Adrenal gland (tissue), 12 donors: ENCODE data around the gene DHX34. TPM values are rescaled to one million over a fixed set of nuclear protein-coding genes. Genes with fewer than 3 reads are reported as not detected.
"Not testable (repeated sequence)": the region's sequence is repeated elsewhere in the genome, so short reads cannot be mapped to it uniquely, and the experiment has no call there.

Experiments
- DNase-seq, 7 donors: peaks; one replicate each; pipeline ENCODE4 v3.0.0-alpha.2; 2019 to 2020
- H3K27ac ChIP-seq, 5 donors: fragments of 200-600 bp; sonication (generic) in 4 of 5; 1 replicate in 3 of 5; 2 replicates in 2 of 5; pipeline versions ENCODE4 v1.5.1 to v1.8.0; 2016 to 2020; ENCODE audit warnings: mild to moderate bottlenecking in 1 of 5
- H3K27me3 ChIP-seq: fragments of 200-600 bp; 2 replicates; pipeline ENCODE4 v1.8.0; 2021
- H3K36me3 ChIP-seq, 2 donors: fragments of 200-600 bp; replicated peaks in 1 of 2; 1 replicate in 1 of 2; 2 replicates in 1 of 2; pipeline versions ENCODE4 v1.5.1 to v1.8.0; 2018 to 2022
- H3K4me1 ChIP-seq, 2 donors: fragments of 200-600 bp; replicated peaks in 1 of 2; 1 replicate in 1 of 2; 2 replicates in 1 of 2; pipeline versions ENCODE4 v1.5.1 to v1.8.0; 2018 to 2021
- H3K4me3 ChIP-seq, 4 donors: fragments of 200-600 bp; sonication (generic) in 3 of 4; one replicate each; pipeline ENCODE4 v1.5.1; 2016 to 2018
- H3K9me3 ChIP-seq, 3 donors: fragments of 200-600 bp; sonication (generic) in 1 of 3; replicated peaks in 1 of 3; 1 replicate in 2 of 3; 2 replicates in 1 of 3; pipeline versions ENCODE4 v1.5.1 to v1.8.0; 2016 to 2021
- POLR2A ChIP-seq, 2 donors: fragments of 450-650 bp; IDR thresholded peaks; one replicate each; pipeline ENCODE4 v1.6.1; 2017; ENCODE audit warnings: antibody characterized with exemption in 2 of 2, mild to moderate bottlenecking in 2 of 2, moderate library complexity in 1 of 2
- WGBS, 4 donors: extraction: QIAGEN DNeasy Blood & Tissue Kit in 2 of 4; methylation state at CpG; one replicate each; pipeline versions ENCODE4 v1.1.5 to v1.1.7; 2013 to 2017; 5-methylcytosine and 5-hydroxymethylcytosine counted together
- intact Hi-C, 2 donors: fragments of 100-400 bp; cut with DNase I; formaldehyde crosslinking; loops; one replicate each; pipeline versions ENCODE4 v1.14.1 to v1.15.0; 2022 to 2023
- polyA plus RNA-seq, 3 donors: library from polyadenylated mRNA; stranded (reverse); fragments of 200-250 nt in 2 of 3; fragments of 350-450 nt in 1 of 3; fragmentation: Illumina TruSeq in 1 of 3; extraction: RNeasy Lipid Tissue Mini Kit (QIAGEN cat#74804) in 1 of 3; gene quantifications; one replicate each; pipeline ENCODE4 v1.2.3, GENCODE V29; 2013 to 2014
- total RNA-seq, 9 donors: library from RNA; depleted of rRNA in 4 of 9; stranded (reverse); fragments of >200 nt in 4 of 9; fragments of 120-200 nt in 1 of 9; fragmentation: NEBNext Ultra II Directional in 1 of 9; extraction: Animal tissue kit (Norgen Biotek cat#: 25700) in 1 of 9; gene quantifications; one replicate each; pipeline versions ENCODE4 v1.1.0 to v1.2.4, GENCODE V29; 2013 to 2023
- TF ChIP-seq, protein P1 (sequence below), 6 experiments: fragments of 450-650 bp in 4 of 6; fragments of 200-600 bp in 2 of 6; sonication (generic) in 1 of 6; IDR thresholded peaks; 1 replicate in 5 of 6; 2 replicates in 1 of 6; pipeline versions ENCODE4 v1.5.1 to v1.8.0; 2016 to 2021; ENCODE audit warnings: antibody characterized with exemption in 6 of 6, mild to moderate bottlenecking in 2 of 6, moderate library complexity in 1 of 6
- donor health status: healthy with polysubstance abuse.
- donor health status: Bipolar disorder and iron deficiency.
- donor health status: DM: yes; HTN: yes; CAD: no.
- donor health status: DM: no; HTN: no; CAD: no.
- donor health status: DM: no; HTN: no; CAD: no.
- donor health status: DM: yes; HTN: yes; CAD: no.

The DHX34 gene
- total and polyA plus RNA-seq, 12 donors = 5.0 to 49.7 (median 11.2) TPM

GRCh38 chr19:47386582-47386981 is 37.5 kb downstream of the DHX34 start:
- DNase-seq, H3K36me3 ChIP-seq, H3K4me3 ChIP-seq, H3K9me3 ChIP-seq, H3K4me1 ChIP-seq, H3K27me3 ChIP-seq, H3K27ac ChIP-seq, intact Hi-C loops: not testable (repeated sequence)
- 76 to 86% (median 81%) methylated on average over 12 of the region's 12 CpGs for WGBS, 4 donors

DNA sequence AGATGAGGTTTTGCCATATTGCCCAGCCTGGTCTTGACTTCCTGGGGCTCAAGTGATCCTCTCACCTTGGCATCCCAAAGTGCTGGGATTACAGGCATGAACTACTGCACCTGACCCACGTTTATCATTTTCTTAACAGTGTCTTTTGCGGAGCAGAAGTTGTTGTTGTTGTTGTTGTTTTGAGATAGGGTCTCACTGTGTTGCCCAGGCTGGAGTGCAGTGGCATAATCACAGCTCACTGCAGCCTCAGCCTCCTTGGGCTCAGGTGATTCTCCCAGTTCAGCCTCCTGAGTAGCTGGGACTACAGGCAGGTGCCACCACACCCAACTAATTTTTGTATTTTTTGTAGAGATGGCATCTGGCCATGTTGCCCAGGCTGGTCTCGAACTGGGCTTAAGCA is 38.5 kb downstream of the DHX34 start:
- DNase-seq, H3K36me3 ChIP-seq, intact Hi-C loops, H3K4me3 ChIP-seq, H3K27me3 ChIP-seq, H3K4me1 ChIP-seq, H3K27ac ChIP-seq, H3K9me3 ChIP-seq: not testable (repeated sequence)
- 70 to 76% (median 73%) methylated on average over 3 of the region's 3 CpGs for WGBS, 4 donors

DNA sequence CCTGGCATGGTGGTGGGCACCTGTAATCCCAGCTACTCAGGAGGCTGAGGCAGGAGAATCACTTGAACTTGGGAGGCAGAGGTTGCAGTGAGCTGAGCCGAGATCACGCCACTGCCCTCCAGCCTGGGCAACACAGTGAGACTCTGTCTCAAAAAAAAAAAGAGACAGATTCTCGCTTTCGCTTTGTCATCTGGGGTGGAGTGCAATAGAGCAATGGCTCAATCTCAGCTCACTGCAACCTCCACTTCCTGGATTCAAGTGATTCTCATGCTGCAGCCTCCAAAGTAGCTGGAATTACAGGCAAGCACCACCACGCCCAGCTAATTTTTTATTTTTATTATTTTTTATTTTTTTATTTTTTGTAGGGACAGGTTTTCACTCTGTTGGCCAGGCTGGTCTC is 39.6 kb downstream of the DHX34 start:
- DNase-seq, H3K4me3 ChIP-seq, H3K27me3 ChIP-seq, H3K9me3 ChIP-seq, intact Hi-C loops, H3K36me3 ChIP-seq, H3K4me1 ChIP-seq: not testable (repeated sequence)
- WGBS, 4 donors = 71 to 76% (median 74%) methylated on average over 3 to 5 of the region's 5 CpGs
- peak overlapping the region in 2 of 5 donors; percentile 21 to 64 for H3K27ac ChIP-seq

- Histone ChIP-seq H3K4me3 (no peak overlapping the region), H3K27ac (peak overlapping the region in 2 of 5 donors; percentile 21 to 52), H3K4me1 (no peaks in the 10 kb centered on the region), H3K36me3 (no peaks in the 10 kb centered on the region), H3K27me3 (no peaks in the 10 kb centered on the region), H3K9me3 (no peaks in the 10 kb centered on the region)
- peak in 3 of 7 donors; percentile 36 to 62 (median 51) for DNase-seq
- TF ChIP-seq, protein P1, sequence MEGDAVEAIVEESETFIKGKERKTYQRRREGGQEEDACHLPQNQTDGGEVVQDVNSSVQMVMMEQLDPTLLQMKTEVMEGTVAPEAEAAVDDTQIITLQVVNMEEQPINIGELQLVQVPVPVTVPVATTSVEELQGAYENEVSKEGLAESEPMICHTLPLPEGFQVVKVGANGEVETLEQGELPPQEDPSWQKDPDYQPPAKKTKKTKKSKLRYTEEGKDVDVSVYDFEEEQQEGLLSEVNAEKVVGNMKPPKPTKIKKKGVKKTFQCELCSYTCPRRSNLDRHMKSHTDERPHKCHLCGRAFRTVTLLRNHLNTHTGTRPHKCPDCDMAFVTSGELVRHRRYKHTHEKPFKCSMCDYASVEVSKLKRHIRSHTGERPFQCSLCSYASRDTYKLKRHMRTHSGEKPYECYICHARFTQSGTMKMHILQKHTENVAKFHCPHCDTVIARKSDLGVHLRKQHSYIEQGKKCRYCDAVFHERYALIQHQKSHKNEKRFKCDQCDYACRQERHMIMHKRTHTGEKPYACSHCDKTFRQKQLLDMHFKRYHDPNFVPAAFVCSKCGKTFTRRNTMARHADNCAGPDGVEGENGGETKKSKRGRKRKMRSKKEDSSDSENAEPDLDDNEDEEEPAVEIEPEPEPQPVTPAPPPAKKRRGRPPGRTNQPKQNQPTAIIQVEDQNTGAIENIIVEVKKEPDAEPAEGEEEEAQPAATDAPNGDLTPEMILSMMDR (IDR thresholded peaks at IDR 0.05) = no peak
- no peak for TF ChIP-seq POLR2A (IDR thresholded peaks at IDR 0.05)
- WGBS, 4 donors = 58 to 72% (median 64%) methylated on average over 9 of the region's 9 CpGs
- intact Hi-C loops = no loop called here
These were observed 40.0 kb downstream of the DHX34 start for GRCh38 chr19:47389150-47389556.

GRCh38 chr19:47390533-47391488 is 41.7 kb downstream of the DHX34 start:
- Histone ChIP-seq H3K4me1 (no peaks in the 10 kb centered on the region), H3K4me3 (no peak overlapping the region), H3K27ac (no peak overlapping the region), H3K36me3 (no peaks in the 10 kb centered on the region), H3K9me3 (no peaks in the 10 kb centered on the region), H3K27me3 (no peaks in the 10 kb centered on the region)
- WGBS, 4 donors = 65 to 73% (median 66%) methylated on average over 20 of the region's 20 CpGs
- DNase-seq = no peak
- TF ChIP-seq, protein P1 (IDR thresholded peaks at IDR 0.05) = no peak
- TF ChIP-seq POLR2A (IDR thresholded peaks at IDR 0.05) = no peak
- intact Hi-C loops = loop anchor here (2.0 to 5.0 kb wide), 2 partner anchors 94 kb away; no protein-coding TSS in a partner anchor
